NCI-H524 (cell line): Measurements from ENCODE around the gene DNAL4.
A peak's percentile ranks its signal among the peaks of the same experiment; 100 is the strongest.

Experiments
- DNase-seq, 2 experiments: peaks; one replicate each; lab custom pipeline; 2025; lab: John Stamatoyannopoulos, UW

DNAL4 gene

GRCh38 chr22:38740116-38740723 lies 53.7 kb downstream of the DNAL4 start:
- peak in 1 of 2 experiments; percentile 23 for DNase-seq

- no peak for DNase-seq
Observed at GRCh38 chr22:38739300-38740055, 54.5 kb downstream of the DNAL4 start.

GRCh38 chr22:38738475-38739070 lies 55.4 kb downstream of the DNAL4 start:
- no peak for DNase-seq

GRCh38 chr22:38737302-38738060 lies 56.5 kb downstream of the DNAL4 start:
- DNase-seq, result no peak

GRCh38 chr22:38736257-38736570 lies 57.7 kb downstream of the DNAL4 start:
- peak in 1 of 2 experiments; percentile 21 for DNase-seq

GRCh38 chr22:38735465-38736256 lies 58.3 kb downstream of the DNAL4 start:
- no peak for DNase-seq

GRCh38 chr22:38735126-38735464 lies 58.8 kb downstream of the DNAL4 start:
- DNase-seq, result no peak

GRCh38 chr22:38734421-38735100 lies 59.4 kb downstream of the DNAL4 start:
- DNase-seq, result no peak

- DNase-seq, result peak; percentile 68 to 88
Observed at GRCh38 chr22:38733724-38734381, 60.1 kb downstream of the DNAL4 start.

- peak; percentile 25 to 59 for DNase-seq
Observed at GRCh38 chr22:38733329-38733723, 60.6 kb downstream of the DNAL4 start.

GRCh38 chr22:38732251-38732815 lies 61.6 kb downstream of the DNAL4 start:
- DNase-seq, result peak in 1 of 2 experiments; percentile 20

GRCh38 chr22:38731703-38732161 lies 62.2 kb downstream of the DNAL4 start:
- no peak for DNase-seq

GRCh38 chr22:38730411-38730871 lies 63.5 kb downstream of the DNAL4 start:
- no peak for DNase-seq

- no peak for DNase-seq
Observed at GRCh38 chr22:38729946-38730345, 64.0 kb downstream of the DNAL4 start.

- no peak for DNase-seq
Observed at GRCh38 chr22:38728871-38729796, 64.8 kb downstream of the DNAL4 start.
